ENCODE data around the gene TRIM66.

TRIM66 gene, protein sequence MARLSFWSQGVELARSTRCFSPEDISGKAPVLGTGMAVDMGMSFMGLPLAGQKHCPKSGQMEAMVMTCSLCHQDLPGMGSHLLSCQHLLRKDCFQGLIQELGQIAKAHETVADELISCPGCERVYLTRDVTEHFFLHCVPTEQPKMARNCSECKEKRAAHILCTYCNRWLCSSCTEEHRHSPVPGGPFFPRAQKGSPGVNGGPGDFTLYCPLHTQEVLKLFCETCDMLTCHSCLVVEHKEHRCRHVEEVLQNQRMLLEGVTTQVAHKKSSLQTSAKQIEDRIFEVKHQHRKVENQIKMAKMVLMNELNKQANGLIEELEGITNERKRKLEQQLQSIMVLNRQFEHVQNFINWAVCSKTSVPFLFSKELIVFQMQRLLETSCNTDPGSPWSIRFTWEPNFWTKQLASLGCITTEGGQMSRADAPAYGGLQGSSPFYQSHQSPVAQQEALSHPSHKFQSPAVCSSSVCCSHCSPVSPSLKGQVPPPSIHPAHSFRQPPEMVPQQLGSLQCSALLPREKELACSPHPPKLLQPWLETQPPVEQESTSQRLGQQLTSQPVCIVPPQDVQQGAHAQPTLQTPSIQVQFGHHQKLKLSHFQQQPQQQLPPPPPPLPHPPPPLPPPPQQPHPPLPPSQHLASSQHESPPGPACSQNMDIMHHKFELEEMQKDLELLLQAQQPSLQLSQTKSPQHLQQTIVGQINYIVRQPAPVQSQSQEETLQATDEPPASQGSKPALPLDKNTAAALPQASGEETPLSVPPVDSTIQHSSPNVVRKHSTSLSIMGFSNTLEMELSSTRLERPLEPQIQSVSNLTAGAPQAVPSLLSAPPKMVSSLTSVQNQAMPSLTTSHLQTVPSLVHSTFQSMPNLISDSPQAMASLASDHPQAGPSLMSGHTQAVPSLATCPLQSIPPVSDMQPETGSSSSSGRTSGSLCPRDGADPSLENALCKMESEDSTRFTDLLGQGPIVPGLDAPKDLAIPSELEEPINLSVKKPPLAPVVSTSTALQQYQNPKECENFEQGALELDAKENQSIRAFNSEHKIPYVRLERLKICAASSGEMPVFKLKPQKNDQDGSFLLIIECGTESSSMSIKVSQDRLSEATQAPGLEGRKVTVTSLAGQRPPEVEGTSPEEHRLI (N-terminal part only)

DNA sequence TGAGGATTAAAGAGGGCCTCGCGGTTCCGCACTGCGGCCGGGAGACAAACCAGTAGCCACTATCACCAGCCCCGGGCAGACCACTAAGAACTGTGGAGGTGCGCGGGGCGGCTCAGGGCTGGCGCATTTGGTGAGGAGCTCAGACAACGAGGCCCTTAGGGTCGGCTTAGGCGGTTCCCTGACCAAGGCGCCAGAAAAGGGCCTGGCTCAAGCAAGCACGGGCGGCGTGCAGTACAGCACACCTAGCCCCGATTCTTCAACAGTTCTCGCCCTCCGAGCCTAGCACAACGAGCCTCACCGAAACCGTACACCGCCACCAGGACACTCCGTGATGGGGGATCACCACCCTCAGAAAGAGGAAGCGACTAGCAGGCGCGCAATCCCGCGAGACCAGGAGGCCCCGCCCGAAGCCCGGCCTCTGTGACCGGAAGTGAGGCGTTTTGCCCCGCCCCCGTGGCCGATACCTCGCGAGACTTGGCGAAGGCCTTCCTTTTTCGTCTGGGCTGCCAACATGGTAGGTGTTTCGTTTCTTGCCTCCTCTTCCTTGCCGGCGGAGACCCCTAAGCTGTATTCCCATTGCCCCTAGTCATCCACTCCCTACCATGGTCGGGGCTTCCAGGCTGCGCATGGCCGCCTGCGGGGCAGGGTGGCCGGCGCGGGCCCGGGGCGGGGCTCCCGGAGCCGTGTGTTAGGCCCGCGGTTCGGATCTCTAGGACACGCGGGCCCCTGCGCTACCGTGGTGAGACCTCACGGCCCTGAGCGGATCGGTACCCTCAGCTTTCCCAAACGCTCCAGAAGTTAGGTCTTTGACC is at the start of gene TRIM66, which contains the start of gene RPL27A:
TRIM66 (minus strand) TSS at position 363 of the 812 bp plus-strand sequence. CDS start 10,391 bp downstream, outside the sequence.
RPL27A (plus strand) TSS at position 490 of the 812 bp plus-strand sequence; CDS start at position 512, 22 bp downstream.
- peak; percentile 94 for DNase-seq

DNA sequence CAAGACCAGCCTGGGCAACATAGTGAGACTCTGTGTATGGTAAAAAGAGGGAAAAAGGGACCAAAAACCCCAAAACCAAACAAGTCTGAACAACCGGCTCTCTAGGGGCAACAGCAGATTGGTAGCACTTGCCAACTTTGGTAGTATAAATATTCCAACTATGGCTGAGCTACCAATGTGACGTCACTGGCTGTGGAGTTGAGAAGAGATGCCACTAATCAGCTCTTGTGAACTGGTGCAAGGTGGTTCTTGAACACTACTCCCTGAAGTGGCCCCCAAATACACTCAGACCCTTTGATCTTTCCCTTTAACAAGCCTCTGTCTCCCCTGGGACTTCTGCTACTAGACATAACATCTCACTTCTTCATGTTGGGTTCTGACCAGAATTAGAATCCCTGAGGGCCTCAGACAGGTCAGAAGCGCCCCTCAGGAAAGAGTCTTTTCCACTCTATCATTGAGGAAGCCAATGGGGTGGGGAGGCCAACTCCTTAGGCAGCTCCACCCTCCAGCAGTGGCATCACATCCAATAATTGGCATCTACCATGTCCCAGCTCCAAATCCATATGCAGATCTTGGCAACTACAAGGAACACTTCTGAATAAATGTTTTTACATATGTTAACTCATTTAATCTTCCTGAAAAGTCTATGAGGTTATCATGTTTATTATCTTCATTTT is 49.3 kb upstream of the TRIM66 start:
- no peak for DNase-seq

DNA sequence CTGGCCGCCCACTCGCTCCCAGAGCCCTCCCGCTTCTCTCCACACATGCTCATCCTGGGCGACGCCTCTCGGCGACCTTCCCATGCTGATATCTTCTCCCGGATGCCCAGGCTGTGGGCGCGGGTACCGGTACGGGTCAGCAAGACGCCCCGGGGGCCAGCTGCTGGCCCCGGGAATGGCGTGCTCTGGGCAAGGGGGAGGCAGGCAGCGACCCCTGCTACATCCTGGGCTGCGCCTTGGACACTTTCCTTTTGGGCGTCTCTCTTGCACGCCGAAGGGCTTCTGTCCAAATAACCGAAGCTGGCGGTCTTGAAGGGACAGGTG is 48.2 kb upstream of the TRIM66 start:
- no peak for DNase-seq

DNA sequence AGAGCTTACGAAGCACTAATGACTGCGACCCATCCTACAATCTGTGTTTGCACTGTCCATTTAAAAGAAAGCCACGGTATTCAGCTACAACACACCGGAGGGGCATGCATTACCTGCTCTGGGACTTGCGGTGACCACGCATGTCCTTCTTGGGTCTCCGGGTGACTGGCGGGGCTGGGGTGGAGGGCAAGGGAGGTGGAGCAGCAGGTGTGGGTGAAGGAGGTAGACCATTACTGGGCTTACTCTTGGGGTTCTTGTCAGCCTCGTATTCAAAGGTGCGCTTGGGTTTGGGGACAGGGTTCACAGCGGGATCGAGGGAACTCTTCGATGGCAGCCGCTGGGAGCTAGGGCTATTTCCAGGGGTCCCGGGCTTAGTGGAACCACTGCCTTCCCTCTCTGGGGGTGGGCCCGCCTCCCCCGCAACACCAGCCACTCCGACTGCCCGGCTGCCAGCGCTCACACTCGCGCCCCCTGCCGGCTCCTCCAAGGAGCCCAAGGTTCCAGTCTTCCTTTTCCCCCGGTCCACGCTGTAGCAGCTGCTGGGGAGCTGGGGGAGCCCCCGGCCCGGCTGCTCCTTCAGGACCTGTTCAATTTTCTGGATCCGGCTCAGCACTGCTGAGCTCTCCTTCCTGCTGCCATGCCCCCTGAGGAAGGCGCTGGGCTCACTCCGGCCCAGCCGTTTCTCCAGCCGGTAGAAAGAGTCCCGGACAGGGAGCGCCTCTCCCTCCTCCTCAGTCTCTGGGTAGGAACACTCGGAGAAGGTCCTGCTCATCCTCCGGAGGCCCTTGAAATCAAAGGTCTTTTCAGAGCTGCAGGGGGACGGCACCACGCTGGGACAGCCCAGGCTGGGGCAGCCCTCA is 47.6 kb upstream of the TRIM66 start:
- DNase-seq: no peak

DNA sequence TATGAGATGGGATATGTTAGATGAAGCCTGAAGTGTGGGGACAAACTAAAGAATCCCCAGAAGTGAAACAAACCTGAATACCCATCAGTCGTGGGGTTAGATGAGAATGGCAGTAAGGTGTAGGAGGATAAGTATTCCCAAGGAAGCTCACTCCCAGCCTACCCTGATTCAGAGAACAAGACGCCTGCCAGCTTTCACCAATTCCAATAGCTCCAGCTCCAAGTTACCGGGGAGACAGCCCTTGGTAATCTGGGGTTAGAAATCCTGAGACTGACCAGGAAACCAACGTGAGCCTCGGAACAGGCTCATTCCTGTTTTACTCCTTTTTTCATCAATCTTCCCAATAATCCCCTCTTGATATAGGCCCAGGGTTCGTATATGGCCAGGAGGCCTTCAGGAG is 46.6 kb upstream of the TRIM66 start:
- no peak for DNase-seq

DNA sequence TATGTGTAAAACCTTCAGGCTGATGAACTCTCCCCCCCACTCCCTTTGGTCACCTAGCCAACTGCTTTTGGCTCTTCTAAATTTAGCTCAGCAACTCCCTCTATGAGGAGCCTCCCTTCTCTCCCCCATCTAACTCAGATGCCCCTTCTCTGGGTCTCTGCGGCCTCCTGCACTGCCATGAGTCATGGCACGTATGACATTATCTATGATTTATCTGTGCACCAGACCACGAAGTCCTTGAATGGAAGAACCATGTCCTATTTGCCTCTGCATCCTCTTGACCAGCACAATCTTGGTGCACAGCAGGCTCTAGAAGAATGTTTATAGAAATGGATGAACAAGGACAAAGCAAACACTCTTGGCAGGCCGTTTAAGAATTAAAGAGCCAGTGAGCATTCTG is 46.1 kb upstream of the TRIM66 start:
- no peak for DNase-seq

DNA sequence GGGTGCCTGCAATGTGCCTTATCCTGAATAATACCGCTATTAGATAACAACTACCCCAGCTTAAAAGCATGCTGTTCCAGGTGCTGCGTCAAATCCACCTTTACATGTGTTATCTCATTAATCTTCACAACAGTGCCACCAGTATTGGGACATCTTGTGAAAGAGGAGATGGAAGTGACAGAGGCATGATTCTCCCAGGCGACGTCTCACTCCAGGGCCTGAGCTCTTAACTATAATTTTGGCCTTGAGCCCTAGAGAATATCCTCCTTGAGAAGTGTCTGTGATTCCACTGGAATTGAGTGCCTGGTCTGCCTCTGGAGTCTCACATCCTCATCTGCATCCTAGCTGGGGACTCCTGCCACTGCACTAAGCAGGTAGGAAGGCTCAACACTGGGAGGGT is 43.9 kb upstream of the TRIM66 start:
- DNase-seq: no peak

DNA sequence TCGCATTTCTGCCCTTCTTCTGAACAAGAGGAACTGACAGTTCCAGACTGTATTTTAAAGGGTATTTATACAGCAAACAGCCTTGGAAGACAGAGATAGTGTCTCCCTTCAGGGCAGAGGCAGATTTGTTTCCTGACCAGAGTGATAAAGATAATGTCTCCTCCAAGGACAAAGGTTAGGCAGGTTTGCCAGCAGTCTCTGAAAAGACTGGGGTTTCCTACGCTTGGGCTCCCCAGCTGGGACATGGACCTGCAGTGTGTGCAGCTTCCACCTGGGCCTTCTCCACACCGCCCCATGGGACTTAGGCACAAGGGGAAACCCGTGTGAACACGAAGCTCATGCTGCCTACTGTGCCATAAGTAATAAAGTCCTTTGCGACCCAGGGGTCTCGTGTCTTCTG is 42.2 kb upstream of the TRIM66 start:
- no peak for DNase-seq

DNA sequence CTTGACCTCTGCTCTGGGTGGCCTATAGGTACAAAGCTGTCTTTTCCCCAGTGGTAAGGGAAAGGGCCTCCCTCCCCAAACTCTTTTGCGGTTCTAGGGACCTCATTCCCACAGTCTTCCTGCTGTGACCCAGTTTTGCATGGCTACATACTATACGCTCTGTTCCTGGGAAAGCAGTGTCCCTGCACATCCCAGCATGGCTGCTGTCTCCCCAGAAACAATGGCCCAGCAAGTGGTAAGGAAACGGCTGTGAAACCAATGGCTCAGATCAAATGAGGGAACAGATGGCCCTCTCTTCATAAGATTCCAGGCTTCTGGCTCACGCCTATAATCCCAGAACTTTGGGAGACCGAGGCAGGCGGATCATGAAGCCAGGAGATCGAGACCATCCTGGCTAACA is 41.2 kb upstream of the TRIM66 start:
- no peak for DNase-seq

DNA sequence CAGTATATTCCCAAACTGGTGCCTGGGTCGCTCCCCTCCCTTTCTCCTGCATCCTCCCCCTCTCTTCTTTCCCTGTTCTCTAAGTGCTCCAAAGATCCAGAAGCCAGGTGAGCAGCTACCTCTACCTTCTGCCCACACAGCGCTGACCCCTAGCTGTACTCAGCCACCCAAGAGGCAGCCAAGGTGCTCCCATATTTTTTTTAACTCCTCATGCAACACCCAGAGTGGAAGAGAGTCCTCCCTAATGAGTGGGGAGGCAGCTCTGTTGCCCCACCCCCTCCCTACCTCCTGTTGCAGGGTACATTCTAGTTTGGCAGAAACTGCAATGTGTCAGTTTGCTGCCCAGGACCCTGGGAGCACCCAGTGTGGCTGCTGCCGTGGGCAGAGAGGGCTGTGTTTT is 40.3 kb upstream of the TRIM66 start:
- DNase-seq: no peak

DNA sequence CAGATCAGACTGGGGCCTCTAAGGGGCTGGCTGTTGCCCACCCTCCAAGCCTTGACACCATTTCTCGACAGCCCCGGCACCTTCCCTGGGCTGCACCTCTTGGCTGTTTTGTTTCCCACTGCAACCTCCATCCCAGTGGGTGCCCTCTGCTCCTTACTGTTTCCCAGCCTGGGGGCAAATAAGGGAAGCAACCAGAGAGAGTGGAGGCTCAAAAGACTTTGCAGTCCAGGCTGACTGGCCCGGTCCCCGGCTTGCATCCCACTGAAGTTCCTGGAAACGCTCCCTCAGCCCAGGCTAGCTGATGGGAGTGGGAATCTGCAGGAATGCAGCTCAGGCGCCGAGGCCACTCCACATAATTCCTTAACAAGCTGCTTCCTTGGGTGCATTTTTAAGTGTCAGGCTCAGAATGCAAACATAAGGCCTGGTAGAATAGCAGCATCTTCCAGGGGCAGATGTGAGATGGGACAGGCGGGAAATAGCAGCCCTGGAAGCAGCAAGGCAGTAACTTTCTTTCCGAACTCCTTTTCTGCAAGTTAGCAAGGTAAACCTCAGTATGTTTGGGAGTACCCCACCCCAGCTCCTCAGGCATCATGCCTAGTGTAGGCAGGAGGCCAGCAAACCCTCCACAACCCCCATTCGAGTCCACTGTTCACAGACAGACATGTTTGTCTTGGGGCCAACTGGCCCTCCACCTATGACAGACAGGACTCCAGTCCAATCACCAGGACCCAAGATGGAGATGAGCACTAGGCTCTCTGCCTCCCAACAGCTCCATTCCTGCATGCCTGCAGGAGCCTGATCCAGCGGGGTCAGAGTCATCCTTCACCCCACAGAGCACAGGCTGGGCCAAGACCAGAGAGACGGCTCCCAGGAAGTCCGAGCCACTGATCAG is 39.4 kb upstream of the TRIM66 start:
- no peak for DNase-seq

DNA sequence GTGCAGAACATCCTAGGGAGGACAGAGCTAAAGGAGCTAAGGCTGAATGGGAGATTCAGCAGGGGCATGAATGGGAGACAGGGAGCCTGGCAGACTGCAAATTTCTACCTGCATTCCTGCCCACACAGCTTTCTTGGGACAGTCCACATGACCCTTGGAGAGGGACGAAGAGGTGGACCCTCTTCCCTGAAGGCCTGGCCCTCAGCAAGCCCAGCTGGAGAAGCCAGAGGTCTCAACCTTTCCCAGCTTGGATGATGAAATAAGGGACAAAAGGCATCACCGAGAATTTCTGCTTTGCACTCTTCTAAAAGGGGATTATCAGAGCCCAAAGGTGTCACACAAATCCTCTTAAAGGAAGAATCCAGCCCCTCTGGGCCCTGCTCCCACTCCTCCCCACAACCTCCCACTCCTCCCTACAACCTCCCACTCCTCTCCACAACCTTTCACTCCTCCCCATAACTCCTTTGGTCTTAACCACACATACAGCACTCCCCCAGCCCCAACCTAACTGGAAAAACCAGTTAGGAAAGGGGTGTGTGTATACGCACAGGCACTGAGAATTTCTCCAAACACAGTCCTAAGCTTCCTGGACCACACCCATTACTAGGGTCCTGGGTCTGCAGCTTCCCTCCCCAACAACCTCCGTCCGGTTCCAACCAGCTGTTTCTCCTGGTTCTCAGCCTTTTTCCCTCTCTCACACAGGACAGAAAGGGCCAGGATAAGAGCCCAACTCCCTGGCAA is 38.6 kb upstream of the TRIM66 start:
- DNase-seq: no peak

DNA sequence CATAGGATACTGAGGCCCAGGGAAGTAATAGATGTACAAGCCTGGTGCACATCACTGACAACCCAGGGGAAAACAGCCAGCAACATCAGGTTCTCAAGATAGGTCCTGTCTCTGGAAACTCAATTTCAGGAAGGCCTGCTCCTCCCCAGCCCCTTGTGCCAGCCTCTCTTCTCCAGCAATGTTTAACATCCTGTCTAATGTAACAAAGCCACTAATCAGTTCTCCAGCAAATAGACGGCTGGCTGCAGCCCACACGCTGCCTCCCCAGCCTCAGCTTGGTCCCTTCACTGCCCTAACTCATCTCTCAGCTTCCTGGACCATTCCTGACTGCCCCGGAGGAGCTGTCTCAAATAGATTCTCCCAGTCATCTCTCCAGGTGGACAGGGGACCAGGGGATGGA is 37.9 kb upstream of the TRIM66 start:
- no peak for DNase-seq

DNA sequence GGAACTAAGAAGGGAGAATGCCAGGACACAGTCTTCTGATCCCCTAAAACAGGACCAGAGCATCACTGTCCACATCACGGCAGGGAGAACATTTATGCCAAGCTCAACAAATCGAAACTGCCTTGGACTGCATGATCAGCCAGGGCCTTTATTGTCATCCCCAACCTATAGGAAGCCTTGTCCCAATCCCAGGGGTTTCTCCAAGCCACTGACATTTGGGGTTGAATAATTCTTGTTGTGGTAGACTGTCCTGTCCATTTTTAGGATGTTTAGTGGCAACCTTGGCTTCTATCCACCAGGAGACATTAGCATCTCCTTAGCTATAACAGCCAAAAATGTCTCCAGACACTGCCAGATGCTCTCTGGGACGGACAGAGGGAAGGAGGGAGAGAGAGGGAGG is 37.3 kb upstream of the TRIM66 start:
- no peak for DNase-seq

DNA sequence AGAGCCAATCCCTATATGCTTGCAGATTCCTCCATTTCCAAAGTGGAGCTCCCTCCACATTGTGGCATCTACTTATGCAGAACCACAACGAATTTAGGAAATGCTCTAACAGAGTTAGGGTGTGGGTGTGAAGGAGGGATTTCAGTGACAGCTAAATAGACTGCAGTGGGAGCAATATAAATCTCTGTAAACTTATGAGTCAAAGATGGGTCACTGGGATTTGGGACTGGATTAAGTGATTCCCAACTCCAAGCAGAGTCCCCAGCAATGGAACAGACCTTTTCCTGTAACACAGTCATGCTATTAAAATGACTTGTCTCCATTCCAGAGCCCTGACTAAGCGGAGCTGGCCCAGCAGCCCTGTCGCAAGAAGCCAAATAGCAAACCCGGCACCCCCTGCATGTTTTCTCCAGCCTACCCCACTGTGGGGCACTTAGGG is 36.8 kb upstream of the TRIM66 start:
- DNase-seq: no peak

DNA sequence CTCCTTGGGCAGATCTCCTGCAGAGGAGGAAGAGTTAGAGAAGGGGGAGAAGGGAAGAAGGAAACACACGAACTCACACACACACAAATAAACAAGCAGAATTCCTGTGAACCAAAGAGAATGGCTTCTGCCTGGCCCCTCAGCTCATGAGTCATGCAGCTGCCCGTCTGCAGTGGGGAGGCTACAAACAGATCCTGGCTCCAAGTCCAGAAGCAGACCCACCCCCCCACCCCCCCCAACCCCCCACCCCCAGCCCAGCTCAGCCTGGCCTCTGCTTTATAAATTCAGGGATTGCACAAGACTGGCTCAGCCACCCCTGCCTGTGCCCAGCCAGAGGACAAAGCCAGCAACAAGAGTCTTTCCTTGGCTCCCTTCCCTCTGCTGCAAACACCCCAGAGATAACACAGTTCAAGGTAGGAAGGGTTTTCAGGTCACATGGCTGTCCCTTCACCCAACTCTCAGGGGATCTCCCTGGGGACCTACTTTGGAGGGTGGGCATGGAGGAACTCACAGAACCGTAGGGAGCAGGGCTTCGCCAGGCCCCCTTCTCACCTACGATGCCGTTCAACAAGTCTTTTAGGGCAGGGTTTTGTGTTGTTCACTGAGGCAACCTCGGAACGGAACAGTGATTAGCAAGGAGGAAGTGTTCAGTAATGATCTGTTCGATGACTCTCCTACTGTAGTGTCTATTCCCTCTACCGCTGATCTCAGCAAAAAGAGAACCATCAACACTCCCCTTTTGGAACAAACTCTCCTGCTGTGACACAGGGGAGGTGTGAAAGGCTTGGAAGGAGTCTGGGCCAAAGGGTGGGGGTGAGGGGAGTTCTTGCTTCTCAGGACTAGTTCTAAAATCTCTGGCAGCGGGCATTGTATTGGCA is 35.6 kb upstream of the TRIM66 start:
- no peak for DNase-seq

DNA sequence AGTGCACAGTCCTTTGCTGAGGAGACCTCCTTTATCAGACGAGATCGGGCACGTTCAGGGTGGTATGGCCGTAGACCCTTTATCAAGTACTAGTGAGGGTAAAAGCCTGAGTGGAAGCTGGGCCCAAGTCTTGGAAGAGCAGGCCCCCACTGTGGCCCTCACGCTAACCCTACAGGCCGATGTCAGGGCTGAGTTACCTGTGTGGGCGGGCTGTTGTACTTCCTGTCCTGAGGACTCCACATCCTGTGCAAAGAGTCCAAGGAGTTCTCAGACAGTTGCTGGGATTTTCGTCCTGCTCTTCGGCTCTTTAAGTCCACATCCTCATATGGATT is 35.0 kb upstream of the TRIM66 start:
- DNase-seq: no peak

DNA sequence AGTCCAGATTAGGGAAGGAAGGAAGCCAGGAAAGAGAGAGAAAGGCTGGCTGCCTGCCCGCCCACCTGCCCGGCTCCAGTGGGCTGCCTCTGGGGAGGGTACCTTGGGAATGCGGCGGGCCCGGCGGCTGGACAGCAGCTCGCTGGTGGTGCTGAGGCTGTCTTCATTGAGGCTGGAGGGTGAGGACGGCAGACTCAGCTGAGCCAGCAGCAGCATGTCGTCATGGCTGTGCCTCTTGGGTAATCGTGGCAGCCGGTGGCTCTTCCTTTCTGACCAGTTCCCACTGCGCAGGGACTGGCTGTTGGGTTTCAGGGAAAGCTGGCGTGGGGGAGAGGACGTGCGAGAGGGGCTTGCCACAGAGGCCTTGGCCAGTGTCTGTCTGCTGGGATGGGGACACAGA is 33.0 kb upstream of the TRIM66 start:
- no peak for DNase-seq

Measured in NK-92 treated with Interleukin-12 subunit alpha and Interleukin-12 subunit beta, amount 100 ng/mL, for 24 hours (cell line).